KOPT-K1 (cell line): ENCODE measurements around the gene ARHGAP27.
"Not testable (repeated sequence)": the region's sequence is repeated elsewhere in the genome, so short reads cannot be mapped to it uniquely, and the experiment has no call there.

Experiments
- H3K27ac ChIP-seq: fragments of 200-600 bp; sonication (generic); 2 replicates; pipeline ENCODE4 v1.5.1; 2016; ENCODE audit warnings: antibody characterized with exemption, mild to moderate bottlenecking, low read depth, low read length; ENCODE audit not compliant: poor library complexity, severe bottlenecking
- H3K36me3 ChIP-seq: fragments of 200-600 bp; sonication (generic); 2 replicates; pipeline ENCODE4 v1.5.1; 2017; ENCODE audit warnings: antibody characterized with exemption, mild to moderate bottlenecking, low read length, moderate library complexity; ENCODE audit not compliant: insufficient read depth
- H3K9me3 ChIP-seq: fragments of 200-600 bp; sonication (generic); 2 replicates; pipeline ENCODE4 v1.5.1; 2017; ENCODE audit warnings: antibody characterized with exemption, low read length, mild to moderate bottlenecking; ENCODE audit not compliant: insufficient read depth, poor library complexity, severe bottlenecking

The ARHGAP27 gene

DNA sequence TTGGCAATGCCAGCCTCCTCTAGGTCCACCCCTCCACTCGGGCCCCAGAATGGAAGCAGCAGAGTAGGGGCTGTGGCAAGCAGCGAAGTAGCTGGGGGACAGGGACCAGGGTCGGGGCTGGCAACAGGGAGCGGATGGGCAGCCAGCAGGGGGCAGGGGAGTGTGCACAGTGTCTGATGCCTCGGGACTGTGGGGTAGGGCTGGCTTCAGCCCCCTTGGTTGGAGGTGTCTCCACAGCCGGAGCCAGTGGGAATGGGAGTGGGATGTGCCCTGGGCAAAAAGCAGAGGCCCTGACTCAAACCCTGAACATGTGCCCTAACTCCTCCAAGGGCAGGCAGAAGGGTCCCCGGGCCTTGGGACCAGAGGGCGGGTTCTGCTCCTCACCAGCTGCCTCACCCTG is 18.5 kb upstream of the ARHGAP27 start:
- H3K27ac ChIP-seq, result no peak overlapping the region
- peaks cover 88% of the 10 kb centered on the region for H3K36me3 ChIP-seq
- H3K9me3 ChIP-seq, result no peaks in the 10 kb centered on the region

- H3K36me3 ChIP-seq, result peaks cover 88% of the 10 kb centered on the region
- not testable (repeated sequence) for H3K9me3 ChIP-seq, H3K27ac ChIP-seq
These were observed 17.1 kb upstream of the ARHGAP27 start for GRCh38 chr17:45449708-45450329.

- H3K36me3 ChIP-seq, result peaks cover 88% of the 10 kb centered on the region
- H3K9me3 ChIP-seq, H3K27ac ChIP-seq: not testable (repeated sequence)
These were observed 16.6 kb upstream of the ARHGAP27 start for GRCh38 chr17:45449260-45449659.

DNA sequence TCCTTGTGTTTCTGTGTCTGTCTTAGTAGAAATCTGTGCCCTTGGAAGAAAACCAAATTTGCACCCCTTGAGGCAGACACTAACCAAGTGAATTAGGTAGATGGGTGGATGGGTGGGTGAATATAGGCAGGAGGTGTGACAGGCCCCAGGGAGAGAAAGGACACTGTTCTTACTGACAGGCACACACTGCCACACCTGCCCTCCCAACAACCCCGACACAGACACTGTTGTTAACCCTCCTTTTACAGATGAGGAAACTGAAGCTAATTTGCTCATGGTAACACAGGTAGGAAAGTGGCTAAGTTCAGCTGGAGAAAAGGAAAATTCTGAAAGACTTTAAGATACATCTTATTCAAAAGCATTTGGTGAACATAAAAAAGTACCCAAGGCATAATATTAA is 15.8 kb upstream of the ARHGAP27 start:
- H3K36me3 ChIP-seq, result peaks cover 88% of the 10 kb centered on the region
- not testable (repeated sequence) for H3K9me3 ChIP-seq, H3K27ac ChIP-seq

DNA sequence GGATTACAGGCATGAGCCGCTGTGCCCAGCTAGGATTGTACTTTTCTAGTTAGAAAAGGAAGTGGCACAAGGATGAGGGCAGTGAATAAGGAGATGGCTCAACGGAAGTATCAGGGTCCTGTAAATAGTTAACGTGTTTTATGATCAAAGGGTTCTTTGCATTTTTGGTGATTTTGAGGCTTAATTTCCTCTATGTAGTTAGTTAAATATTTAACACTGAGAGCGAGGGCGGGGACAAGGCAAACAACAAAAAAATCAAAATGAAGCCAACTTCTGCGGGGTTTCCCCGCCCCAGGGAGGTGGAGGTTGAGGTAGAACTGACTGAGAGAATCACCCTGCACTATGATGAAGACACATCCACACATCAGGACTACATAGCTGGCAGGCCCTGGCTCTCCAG is 15.4 kb upstream of the ARHGAP27 start:
- peaks cover 87% of the 10 kb centered on the region for H3K36me3 ChIP-seq
- H3K27ac ChIP-seq, H3K9me3 ChIP-seq: not testable (repeated sequence)

- peaks cover 83% of the 10 kb centered on the region for H3K36me3 ChIP-seq
- H3K9me3 ChIP-seq, H3K27ac ChIP-seq: not testable (repeated sequence)
These were observed 15.0 kb upstream of the ARHGAP27 start for GRCh38 chr17:45447650-45448049.

DNA sequence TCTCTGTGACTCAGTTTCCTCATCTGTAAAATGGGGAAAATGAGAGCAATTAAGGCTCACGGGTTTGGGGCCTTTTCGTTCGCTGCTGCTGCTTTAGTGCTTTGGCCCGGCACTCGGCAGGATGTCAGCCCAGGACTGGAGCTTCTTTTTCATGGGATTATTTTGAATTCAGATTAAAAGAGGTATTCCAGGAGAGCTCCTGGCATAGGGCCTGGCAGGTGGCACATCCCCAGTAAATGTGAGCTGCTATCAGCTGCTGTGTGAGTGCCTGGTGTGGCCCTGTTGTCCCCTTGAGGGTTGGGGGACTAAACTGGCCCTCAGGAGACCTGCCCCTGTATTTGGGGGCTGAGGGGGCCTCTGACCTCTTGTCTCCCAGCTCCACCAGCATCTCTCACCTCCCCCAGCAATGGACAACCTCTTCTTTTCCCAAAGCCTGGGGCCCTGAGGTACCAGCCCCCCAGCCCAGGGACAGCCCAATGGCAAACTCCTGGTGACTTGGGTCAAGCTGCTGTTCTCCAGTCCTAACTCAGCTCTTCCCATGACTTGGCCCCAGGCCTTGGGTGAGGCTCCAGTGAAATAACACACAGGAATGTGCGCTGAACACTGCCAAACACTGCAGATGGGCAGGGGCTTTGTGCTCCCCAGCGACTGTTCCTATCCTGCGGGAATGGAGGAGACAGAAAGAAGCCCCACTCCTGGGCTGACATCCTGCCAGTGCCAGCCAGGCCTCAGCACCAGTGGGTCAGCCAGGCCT is 14.4 kb upstream of the ARHGAP27 start:
- H3K36me3 ChIP-seq, result peaks cover 83% of the 10 kb centered on the region
- H3K9me3 ChIP-seq, H3K27ac ChIP-seq: not testable (repeated sequence)

DNA sequence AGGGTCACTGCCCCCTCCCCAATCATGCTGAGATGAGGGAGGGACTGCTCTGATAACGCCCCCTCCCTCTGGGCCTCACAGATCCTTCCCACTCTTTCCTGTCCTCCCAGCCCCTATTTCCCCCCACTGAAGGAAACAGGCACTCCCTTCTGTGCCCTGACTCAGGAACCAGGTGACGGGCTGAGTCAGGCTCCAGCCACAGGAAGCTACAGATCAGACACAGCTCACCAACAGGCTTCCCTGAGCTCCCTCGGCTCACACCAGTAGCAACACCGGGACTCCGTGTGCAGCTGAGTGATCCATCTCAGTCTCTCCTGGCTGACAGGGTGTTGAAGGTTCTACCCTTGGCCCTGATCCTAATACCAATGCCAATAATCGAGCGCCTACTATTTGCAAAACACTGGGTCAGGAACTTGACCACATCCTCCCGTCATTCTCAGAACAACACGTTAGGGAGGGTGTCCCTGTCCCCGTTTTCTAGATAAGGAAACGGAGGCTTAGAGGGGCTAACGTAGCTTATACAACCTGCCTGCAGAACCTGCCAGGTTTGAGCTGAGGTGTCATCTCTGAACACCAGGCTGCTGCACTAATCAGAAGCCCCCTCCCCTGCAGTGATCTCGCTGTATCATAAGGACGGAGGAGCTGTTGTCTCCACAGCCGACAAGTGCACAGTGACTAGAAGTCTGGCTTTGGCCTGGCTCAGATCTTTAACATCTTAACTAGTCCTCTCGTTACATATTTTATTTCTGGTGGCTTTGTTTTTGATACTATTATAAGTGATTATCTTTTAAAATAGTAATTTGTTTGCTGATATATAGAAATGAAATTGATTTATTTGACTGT is 13.5 kb upstream of the ARHGAP27 start:
- Histone ChIP-seq H3K36me3 (peaks cover 83% of the 10 kb centered on the region), H3K27ac (peak overlapping the region; percentile 21)
- H3K9me3 ChIP-seq, result not testable (repeated sequence)

DNA sequence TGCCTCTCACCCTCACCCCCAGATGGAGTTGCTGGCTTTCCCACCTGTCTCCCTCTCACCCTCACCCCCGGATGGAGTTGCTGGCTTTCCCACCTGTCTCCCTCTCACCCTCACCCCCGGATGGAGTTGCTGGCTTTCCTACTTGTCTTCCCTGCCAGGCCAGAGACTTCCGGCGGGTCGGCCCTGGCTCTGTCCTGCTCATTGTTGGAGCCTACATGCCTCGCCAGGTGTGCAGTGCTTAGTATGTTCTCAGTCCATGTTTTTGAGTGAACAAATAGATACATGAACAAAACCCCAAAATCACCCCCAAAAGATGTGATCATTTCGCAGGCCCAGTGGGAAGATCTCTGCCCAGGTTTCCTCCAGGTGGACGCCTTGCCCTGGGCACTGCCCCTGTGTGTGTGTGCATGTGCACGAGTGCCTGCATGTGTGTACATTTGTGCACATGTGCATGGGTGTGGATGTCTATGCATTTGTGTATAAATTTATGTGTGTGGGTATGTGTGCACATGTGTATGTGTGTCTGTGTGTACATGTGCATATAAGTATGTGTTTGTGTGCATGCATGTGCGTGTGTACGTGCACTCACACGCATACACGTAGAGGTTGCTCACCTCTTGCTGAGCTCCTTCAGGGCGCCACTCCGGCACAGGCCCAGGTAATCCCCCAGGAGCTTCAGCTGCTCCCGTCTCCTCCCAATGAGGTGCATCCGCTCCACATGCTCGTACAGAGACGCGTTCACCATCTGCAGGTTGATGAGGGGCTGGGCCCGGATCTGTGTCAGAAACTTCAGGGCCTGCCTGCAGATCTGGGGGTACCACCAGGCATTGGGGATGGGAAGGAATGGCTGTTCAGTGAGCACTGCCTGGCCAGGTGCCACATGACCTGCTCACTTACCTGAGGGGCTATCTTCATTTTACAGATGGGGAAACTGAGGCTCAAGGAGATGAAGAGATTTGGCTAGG is 12.5 kb upstream of the ARHGAP27 start:
- peaks cover 79% of the 10 kb centered on the region for H3K36me3 ChIP-seq
- H3K9me3 ChIP-seq, H3K27ac ChIP-seq: not testable (repeated sequence)

DNA sequence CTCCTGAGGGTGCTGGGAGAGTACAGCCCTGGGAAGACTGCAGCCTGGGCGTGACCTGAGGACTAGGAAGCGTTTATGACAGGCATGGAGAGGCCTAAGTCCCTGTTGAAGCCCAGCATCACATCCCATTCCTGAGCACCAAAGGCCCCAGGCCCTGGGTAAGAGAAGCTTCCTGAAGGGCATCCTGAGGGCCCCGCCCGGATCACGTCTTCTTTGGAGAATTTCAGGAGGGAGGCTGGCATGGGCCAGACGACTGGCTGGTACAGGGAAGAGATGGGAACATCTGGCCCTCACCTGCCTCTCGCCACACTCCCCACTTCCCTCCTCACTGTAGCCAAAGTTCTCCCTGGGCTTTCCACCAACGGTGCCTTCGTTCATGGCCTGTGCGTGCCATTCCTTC is 11.6 kb upstream of the ARHGAP27 start:
- peaks cover 79% of the 10 kb centered on the region for H3K36me3 ChIP-seq
- not testable (repeated sequence) for H3K9me3 ChIP-seq, H3K27ac ChIP-seq

DNA sequence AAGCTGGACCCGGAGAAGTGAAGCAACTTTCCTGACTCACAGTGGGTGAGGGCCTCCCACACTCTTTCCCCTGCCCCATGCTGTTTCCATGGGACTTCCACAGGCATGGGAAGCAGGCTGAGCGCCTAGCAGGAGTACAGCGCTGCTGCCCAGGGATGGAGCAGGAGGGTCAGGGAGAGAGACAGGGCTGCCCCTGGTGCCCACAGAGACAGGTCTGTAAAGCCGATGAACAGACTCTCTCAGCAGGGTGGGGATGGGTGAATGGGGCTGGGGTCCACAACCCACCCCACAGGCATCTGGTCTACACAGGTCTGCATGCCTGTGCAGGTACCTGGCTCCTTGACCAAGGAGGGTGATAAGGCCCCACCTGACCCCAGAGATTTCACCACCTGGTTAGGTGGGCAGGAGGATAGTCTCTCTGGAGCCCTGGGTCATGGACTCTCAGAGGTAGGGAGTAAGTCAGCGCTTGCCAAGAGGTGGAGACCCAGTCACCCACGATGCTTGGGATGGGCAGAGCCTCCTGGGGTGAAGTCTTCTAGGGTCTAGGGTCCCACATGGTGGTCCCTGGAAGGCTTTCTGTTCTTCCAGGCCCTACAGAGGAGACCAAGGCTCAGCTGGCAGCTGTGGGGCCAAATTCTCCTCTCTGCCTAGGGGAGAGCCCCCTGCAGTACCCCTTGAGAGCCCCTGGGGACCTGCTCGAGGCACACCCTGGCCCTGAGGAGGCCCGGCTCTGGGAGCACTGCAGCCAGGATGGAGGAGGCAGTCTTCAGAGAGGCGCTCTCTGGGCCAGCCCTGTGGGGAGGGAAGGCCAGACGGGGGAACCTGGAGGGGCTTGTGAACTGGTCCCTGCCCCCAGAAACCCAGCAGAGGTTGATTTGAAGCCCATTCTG is 10.9 kb upstream of the ARHGAP27 start:
- not testable (repeated sequence) for H3K27ac ChIP-seq, H3K9me3 ChIP-seq
- H3K36me3 ChIP-seq, result peaks cover 79% of the 10 kb centered on the region

DNA sequence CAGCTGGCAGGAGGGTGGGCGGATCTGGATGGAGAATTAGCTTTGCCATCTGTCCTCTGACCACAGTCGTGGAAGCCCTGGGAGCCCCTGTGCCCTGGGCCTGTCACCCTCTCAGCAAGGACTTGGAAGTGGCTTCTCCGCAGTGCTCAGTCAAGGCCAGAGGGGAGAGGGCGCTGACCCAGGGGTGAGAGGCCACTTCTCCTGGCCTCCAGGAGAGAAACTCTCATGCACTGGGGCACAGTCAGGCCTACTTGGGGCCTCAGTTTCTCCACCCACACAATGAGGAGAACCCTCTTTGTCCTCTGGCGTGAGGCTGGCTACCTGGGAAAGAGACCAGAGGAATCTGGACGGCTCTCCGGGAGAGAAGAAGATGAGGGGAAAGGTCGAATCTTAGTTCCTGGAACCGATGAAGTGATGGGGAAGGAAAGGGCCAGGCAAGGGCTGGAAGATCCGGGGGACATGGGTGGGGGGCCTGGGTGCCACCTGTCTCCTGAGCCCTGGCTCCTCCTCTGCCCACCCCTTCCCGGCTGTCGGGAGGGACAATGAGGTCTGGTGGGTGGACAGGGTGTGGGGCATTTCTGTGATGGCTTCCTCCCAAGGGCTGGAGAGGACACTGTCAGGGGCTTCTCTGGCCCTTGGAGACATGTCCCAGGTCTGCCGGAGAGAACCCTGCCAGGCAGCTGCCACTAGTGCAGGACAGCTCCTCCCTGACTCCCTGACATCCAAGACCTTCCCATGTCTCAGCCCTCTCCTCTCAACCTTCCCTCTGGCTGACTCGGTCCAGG is 9.0 kb upstream of the ARHGAP27 start:
- Histone ChIP-seq H3K9me3 (no peaks in the 10 kb centered on the region), H3K36me3 (peaks cover 75% of the 10 kb centered on the region), H3K27ac (peak overlapping the region; percentile 88)

GRCh38 chr17:45440839-45441515 is 8.3 kb upstream of the ARHGAP27 start:
- Histone ChIP-seq H3K36me3 (peaks cover 77% of the 10 kb centered on the region), H3K27ac (peak overlapping the region; percentile 88)
- H3K9me3 ChIP-seq, result not testable (repeated sequence)
